GM23338 (cell line): ENCODE results near the gene MBD2.

Experiments
- CREB1 ChIP-seq: fragments of 250-450 bp; sonication (Bioruptor Pico); IDR thresholded peaks from 2 replicates; pipeline ENCODE4 v1.5.0; 2020; ENCODE audit warnings: low read depth, mild to moderate bottlenecking, moderate library complexity
- CTCF ChIP-seq, 2 experiments: fragments of 200-600 bp in 1 of 2; sonication (generic) in 1 of 2; conservative IDR thresholded peaks; 2 replicates each; pipeline versions ENCODE4 v1.5.1 to v1.6.1; 2016 to 2017; ENCODE audit warnings: antibody characterized with exemption in 2 of 2, low read depth in 2 of 2, mild to moderate bottlenecking in 2 of 2, moderate library complexity in 1 of 2
- EZH2 ChIP-seq: fragments of 200-600 bp; sonication (generic); IDR thresholded peaks from one replicate; pipeline ENCODE4 v1.8.0; 2017; ENCODE audit warnings: antibody characterized with exemption, mild to moderate bottlenecking, low read depth; ENCODE audit not compliant: unreplicated experiment
- EZH2phosphoT487 ChIP-seq: fragments of 200-600 bp; sonication (generic); IDR thresholded peaks from one replicate; pipeline ENCODE4 v1.8.1; 2018; ENCODE audit warnings: antibody characterized with exemption; ENCODE audit not compliant: unreplicated experiment
- JUNB ChIP-seq: IDR thresholded peaks from one replicate; pipeline ENCODE4 v1.6.1; 2016; ENCODE audit warnings: antibody characterized with exemption; ENCODE audit not compliant: unreplicated experiment
- NANOG ChIP-seq: IDR thresholded peaks from 2 replicates; pipeline ENCODE4 v1.6.1; 2016; ENCODE audit warnings: antibody characterized with exemption, borderline replicate concordance
- POLR2AphosphoS5 ChIP-seq: IDR thresholded peaks from 2 replicates; pipeline ENCODE4 v1.6.1; 2016; ENCODE audit warnings: antibody characterized with exemption, low read depth
- REST ChIP-seq: IDR thresholded peaks from one replicate; pipeline ENCODE4 v1.6.1; 2018; ENCODE audit warnings: antibody characterized with exemption; ENCODE audit not compliant: unreplicated experiment
- STAT1 ChIP-seq: IDR thresholded peaks from one replicate; pipeline ENCODE4 v1.6.1; 2016; ENCODE audit warnings: antibody characterized with exemption; ENCODE audit not compliant: unreplicated experiment
- ZNF331 ChIP-seq: fragments of 250-450 bp; sonication (Bioruptor Pico); IDR thresholded peaks from 2 replicates; pipeline ENCODE4 v1.5.0; 2020; ENCODE audit warnings: low read depth, mild to moderate bottlenecking, moderate library complexity
- TF ChIP-seq, protein P1 (sequence below): IDR thresholded peaks from 2 replicates; pipeline ENCODE4 v1.6.1; 2016; ENCODE audit warnings: antibody characterized with exemption

- no peak for TF ChIP-seq CTCF (conservative IDR thresholded peaks at IDR 0.05; ENCODE audit: low read depth in 2 of 2)
- TF ChIP-seq POLR2AphosphoS5, result no peak
- TF ChIP-seq REST, result no peak
- no peak for TF ChIP-seq EZH2phosphoT487
- no peak for TF ChIP-seq CREB1
- TF ChIP-seq STAT1, result no peak
- no peak for TF ChIP-seq ZNF331 (CRISPR knock-in tag)
- TF ChIP-seq JUNB, result no peak
- TF ChIP-seq, protein P1, sequence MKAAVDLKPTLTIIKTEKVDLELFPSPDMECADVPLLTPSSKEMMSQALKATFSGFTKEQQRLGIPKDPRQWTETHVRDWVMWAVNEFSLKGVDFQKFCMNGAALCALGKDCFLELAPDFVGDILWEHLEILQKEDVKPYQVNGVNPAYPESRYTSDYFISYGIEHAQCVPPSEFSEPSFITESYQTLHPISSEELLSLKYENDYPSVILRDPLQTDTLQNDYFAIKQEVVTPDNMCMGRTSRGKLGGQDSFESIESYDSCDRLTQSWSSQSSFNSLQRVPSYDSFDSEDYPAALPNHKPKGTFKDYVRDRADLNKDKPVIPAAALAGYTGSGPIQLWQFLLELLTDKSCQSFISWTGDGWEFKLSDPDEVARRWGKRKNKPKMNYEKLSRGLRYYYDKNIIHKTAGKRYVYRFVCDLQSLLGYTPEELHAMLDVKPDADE, result no peak
- TF ChIP-seq EZH2, result no peak
- TF ChIP-seq NANOG, result no peak
Observed at GRCh38 chr18:54267701-54268100, 43.2 kb upstream of the MBD2 start.
